ENCODE data around the gene GNAZ. TPM values are rescaled to one million over a fixed set of nuclear protein-coding genes. Genes with fewer than 3 reads are reported as not detected.

GNAZ gene
- total RNA-seq, 1 experiment from 2014 or later: 0.82 TPM

DNA sequence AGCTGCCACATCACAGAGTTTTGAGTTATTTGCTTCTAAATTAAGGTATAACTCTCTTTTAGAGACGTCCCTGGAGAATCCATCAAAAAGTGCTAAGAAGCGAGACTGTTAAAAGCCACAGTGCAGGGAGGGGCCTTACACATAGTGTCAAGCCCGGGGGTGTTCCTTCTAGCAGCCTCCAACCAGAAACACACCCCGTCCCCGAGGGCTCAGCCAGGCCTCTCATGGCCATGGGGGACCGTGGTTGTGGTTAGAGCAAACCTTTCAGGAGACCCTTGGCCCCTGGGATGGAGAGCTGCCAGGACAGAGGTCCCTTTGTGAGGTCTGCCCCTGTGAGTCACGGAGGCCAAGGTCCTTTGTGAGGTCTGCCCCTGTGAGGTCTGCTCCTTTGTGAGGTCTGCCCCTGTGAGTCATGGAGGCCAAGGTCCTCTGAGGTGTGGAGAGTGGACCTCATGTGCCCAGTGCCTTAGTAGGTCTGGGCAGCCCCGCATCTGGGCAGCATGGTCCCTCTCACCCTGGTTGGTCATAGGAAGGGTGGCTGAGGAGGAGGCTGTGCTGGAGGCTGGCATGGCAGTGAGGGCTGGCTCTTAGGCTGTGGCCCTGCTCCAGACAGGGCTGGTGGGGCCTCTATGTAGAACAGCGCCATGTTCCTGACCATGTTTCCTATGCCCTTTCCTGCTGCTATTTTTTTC lies 5.4 kb downstream of the GNAZ start:
- Mint-ChIP-seq H3K4me1 (ENCODE audit: insufficient read depth, unreplicated experiment) (no peaks in the 10 kb centered on the region), H3K4me3 (ENCODE audit: unreplicated experiment) (no peak overlapping the region), H3K27me3 (ENCODE audit: insufficient read depth, unreplicated experiment) (no peaks in the 10 kb centered on the region), H3K27ac (ENCODE audit: low read depth, unreplicated experiment) (no peak overlapping the region), H3K9me3 (ENCODE audit: unreplicated experiment) (no peaks in the 10 kb centered on the region), H3K36me3 (ENCODE audit: insufficient read depth, unreplicated experiment) (no peaks in the 10 kb centered on the region)
- intact Hi-C loops (cut with micrococcal nuclease): no loop called here
- BruUV-seq (replicated peaks): no TSS peak
- CTCF ChIA-PET: no interaction called here
- TF ChIP-seq, protein P1, sequence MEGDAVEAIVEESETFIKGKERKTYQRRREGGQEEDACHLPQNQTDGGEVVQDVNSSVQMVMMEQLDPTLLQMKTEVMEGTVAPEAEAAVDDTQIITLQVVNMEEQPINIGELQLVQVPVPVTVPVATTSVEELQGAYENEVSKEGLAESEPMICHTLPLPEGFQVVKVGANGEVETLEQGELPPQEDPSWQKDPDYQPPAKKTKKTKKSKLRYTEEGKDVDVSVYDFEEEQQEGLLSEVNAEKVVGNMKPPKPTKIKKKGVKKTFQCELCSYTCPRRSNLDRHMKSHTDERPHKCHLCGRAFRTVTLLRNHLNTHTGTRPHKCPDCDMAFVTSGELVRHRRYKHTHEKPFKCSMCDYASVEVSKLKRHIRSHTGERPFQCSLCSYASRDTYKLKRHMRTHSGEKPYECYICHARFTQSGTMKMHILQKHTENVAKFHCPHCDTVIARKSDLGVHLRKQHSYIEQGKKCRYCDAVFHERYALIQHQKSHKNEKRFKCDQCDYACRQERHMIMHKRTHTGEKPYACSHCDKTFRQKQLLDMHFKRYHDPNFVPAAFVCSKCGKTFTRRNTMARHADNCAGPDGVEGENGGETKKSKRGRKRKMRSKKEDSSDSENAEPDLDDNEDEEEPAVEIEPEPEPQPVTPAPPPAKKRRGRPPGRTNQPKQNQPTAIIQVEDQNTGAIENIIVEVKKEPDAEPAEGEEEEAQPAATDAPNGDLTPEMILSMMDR (IDR thresholded peaks at IDR 0.05; ENCODE audit: unreplicated experiment): no peak
- POLR2A ChIA-PET: no interaction called here
- no peak for DNase-seq (ENCODE audit: unreplicated experiment)

DNA sequence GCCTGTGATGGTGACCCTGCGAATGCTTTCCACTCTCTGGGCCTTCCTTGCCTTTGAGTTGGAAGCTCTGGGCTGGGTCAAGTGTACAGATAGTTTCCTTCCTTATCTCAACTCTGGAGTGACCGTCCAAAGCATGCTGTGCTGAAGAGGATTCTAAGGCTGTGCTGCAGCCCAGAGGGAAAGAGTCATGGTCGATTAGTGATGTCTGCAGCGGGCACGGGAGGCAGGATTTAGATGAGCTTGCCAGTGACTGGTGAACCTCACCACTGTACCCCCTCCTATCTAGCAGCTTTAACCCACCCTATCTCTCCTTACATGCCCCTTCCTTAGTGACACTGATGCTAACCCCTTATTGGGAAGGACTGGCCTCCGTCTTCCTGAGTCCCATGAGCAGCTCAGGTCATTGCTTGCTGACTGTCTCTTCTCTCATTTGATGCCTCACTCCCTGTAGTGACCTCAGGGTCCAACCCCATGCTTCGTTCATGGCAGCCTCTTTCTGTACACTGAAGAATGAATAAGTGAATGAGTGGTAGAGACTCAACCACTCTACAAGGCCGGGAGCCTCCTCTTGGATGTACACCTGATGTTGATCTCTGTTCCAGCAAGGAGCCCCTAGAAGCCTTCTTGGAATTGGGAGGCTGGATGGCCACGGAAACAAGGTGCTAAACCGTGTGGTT lies 6.7 kb downstream of the GNAZ start:
- BruUV-seq (replicated peaks): no TSS peak
- Mint-ChIP-seq H3K27me3 (ENCODE audit: insufficient read depth, unreplicated experiment) (no peaks in the 10 kb centered on the region), H3K4me1 (ENCODE audit: insufficient read depth, unreplicated experiment) (no peaks in the 10 kb centered on the region), H3K4me3 (ENCODE audit: unreplicated experiment) (no peak overlapping the region), H3K9me3 (ENCODE audit: unreplicated experiment) (no peaks in the 10 kb centered on the region), H3K36me3 (ENCODE audit: insufficient read depth, unreplicated experiment) (no peaks in the 10 kb centered on the region), H3K27ac (ENCODE audit: low read depth, unreplicated experiment) (no peak overlapping the region)
- TF ChIP-seq, protein P1 (IDR thresholded peaks at IDR 0.05; ENCODE audit: unreplicated experiment): no peak
- intact Hi-C loops (cut with micrococcal nuclease): no loop called here
- ChIA-PET CTCF (interaction anchor here (0.7 kb wide), 1 partner anchor 13 kb away, joined by 3 read pairs; no protein-coding TSS in a partner anchor), POLR2A (interaction anchor here (0.6 kb wide), 1 partner anchor 508 kb away, joined by 3 read pairs; no protein-coding TSS in a partner anchor)
- DNase-seq (ENCODE audit: unreplicated experiment): no peak

DNA sequence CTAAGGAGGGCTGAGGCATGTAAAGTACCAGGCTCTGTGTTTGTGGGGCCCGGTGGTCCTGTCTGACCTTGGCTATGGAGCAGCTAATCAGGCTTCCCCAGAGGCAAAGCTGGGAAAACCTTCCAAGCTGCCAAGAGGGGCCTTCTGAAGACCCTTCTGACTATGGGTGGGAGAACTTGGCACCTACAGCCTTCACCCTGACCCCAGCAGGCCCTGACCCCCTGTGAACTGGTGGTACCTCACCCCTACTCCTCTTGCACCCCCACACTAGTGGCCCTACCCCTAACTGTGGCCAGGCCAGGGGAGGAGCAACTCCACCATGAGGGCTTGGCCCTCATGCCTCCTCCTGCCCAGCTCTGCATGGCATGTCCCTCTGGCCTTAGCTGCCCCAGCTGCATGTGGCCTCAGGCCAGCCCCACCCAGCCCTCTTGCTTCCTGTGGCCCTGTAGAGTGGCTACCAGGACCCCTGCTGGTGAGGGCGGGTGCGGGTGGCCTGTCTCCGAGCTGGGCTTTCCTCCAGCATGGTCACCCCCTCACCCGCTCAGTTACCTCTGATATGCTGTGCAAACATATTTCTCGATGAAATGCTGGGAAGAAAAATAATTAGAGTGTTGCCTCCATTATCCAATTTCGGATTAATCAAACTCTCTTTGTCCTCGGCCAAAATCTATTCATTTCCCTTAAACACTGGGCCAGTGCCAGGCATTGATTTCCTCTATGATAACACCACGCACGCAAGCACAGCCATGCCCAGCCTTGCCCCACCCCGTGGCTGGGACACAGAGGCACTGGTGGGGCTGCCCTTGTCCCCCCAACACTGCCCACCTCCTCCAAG lies 7.5 kb downstream of the GNAZ start:
- Mint-ChIP-seq H3K9me3 (ENCODE audit: unreplicated experiment) (no peaks in the 10 kb centered on the region), H3K4me1 (ENCODE audit: insufficient read depth, unreplicated experiment) (no peaks in the 10 kb centered on the region), H3K27ac (ENCODE audit: low read depth, unreplicated experiment) (no peak overlapping the region), H3K4me3 (ENCODE audit: unreplicated experiment) (no peak overlapping the region), H3K36me3 (ENCODE audit: insufficient read depth, unreplicated experiment) (no peaks in the 10 kb centered on the region), H3K27me3 (ENCODE audit: insufficient read depth, unreplicated experiment) (no peaks in the 10 kb centered on the region)
- ChIA-PET CTCF (interaction anchor here (0.7 kb wide), 1 partner anchor 12 kb away, joined by 3 read pairs; no protein-coding TSS in a partner anchor), POLR2A (interaction anchor here (0.6 kb wide), 1 partner anchor 507 kb away, joined by 3 read pairs; no protein-coding TSS in a partner anchor)
- intact Hi-C loops (cut with micrococcal nuclease): no loop called here
- TF ChIP-seq, protein P1 (IDR thresholded peaks at IDR 0.05; ENCODE audit: unreplicated experiment): no peak
- DNase-seq (ENCODE audit: unreplicated experiment): no peak
- no TSS peak for BruUV-seq (replicated peaks)

DNA sequence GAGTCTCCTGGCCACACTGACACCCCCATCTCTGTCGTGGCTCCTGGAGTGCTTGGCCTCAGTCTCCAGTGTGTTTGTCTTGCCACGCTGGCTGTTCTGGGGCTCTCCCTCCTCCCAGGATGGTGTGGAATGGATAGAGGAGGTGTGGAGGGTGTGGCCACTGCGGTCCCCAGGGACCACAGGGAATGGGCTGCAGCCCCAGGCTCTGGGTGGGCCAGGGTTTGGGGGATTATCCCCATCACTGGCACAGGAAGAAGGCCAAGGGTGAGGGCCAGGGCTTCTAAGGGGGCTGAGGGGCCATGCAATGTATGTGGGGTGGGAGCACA lies 8.1 kb downstream of the GNAZ start:
- no TSS peak for BruUV-seq (replicated peaks)
- Mint-ChIP-seq H3K4me3 (ENCODE audit: unreplicated experiment) (no peak overlapping the region), H3K27me3 (ENCODE audit: insufficient read depth, unreplicated experiment) (no peaks in the 10 kb centered on the region), H3K36me3 (ENCODE audit: insufficient read depth, unreplicated experiment) (no peaks in the 10 kb centered on the region), H3K4me1 (ENCODE audit: insufficient read depth, unreplicated experiment) (no peaks in the 10 kb centered on the region), H3K9me3 (ENCODE audit: unreplicated experiment) (no peaks in the 10 kb centered on the region), H3K27ac (ENCODE audit: low read depth, unreplicated experiment) (no peak overlapping the region)
- TF ChIP-seq, protein P1 (IDR thresholded peaks at IDR 0.05; ENCODE audit: unreplicated experiment): no peak
- no peak for DNase-seq (ENCODE audit: unreplicated experiment)
- intact Hi-C loops (cut with micrococcal nuclease): no loop called here
- CTCF ChIA-PET: no interaction called here
- POLR2A ChIA-PET: no interaction called here
